ENCODE data around the gene AKAP13.

DNA sequence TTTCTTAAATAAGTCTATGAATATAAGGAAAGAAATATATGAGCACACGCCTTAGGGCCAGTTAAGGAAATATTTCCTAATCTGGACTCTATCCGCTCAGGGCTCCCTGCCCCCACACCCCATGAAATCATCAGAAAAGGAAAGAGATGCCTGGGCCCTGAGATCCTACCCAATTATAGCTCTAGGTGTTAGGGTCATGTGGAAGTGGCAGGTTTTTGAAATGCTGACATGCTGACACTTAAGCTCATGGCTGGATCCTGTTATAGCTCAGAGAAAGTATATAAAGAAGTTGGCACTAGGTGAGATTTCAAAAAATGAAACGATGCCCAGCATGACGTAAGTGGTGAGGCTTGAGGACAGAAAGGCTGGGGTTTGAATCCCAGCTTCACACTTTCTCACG lies 43.5 kb upstream of the AKAP13 start:
- TF ChIP-seq FOXM1 (IDR thresholded peaks at IDR 0.05; ENCODE audit: borderline replicate concordance, low read depth) (no peak), EP300 (IDR thresholded peaks at IDR 0.05; ENCODE audit: borderline replicate concordance) (no peak), RAD21 (IDR thresholded peaks at IDR 0.05; ENCODE audit: low read depth) (no peak), CEBPB (IDR thresholded peaks at IDR 0.05) (no peak), TCF12 (IDR thresholded peaks at IDR 0.05; ENCODE audit: low read depth) (no peak), EGR1 (IDR thresholded peaks at IDR 0.05) (no peak)
- TF ChIP-seq, protein P1, sequence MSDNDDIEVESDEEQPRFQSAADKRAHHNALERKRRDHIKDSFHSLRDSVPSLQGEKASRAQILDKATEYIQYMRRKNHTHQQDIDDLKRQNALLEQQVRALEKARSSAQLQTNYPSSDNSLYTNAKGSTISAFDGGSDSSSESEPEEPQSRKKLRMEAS (IDR thresholded peaks at IDR 0.05) = no peak
- TF ChIP-seq, protein P2, sequence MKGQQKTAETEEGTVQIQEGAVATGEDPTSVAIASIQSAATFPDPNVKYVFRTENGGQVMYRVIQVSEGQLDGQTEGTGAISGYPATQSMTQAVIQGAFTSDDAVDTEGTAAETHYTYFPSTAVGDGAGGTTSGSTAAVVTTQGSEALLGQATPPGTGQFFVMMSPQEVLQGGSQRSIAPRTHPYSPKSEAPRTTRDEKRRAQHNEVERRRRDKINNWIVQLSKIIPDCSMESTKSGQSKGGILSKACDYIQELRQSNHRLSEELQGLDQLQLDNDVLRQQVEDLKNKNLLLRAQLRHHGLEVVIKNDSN (IDR thresholded peaks at IDR 0.05) = no peak
- TF ChIP-seq, protein P3, sequence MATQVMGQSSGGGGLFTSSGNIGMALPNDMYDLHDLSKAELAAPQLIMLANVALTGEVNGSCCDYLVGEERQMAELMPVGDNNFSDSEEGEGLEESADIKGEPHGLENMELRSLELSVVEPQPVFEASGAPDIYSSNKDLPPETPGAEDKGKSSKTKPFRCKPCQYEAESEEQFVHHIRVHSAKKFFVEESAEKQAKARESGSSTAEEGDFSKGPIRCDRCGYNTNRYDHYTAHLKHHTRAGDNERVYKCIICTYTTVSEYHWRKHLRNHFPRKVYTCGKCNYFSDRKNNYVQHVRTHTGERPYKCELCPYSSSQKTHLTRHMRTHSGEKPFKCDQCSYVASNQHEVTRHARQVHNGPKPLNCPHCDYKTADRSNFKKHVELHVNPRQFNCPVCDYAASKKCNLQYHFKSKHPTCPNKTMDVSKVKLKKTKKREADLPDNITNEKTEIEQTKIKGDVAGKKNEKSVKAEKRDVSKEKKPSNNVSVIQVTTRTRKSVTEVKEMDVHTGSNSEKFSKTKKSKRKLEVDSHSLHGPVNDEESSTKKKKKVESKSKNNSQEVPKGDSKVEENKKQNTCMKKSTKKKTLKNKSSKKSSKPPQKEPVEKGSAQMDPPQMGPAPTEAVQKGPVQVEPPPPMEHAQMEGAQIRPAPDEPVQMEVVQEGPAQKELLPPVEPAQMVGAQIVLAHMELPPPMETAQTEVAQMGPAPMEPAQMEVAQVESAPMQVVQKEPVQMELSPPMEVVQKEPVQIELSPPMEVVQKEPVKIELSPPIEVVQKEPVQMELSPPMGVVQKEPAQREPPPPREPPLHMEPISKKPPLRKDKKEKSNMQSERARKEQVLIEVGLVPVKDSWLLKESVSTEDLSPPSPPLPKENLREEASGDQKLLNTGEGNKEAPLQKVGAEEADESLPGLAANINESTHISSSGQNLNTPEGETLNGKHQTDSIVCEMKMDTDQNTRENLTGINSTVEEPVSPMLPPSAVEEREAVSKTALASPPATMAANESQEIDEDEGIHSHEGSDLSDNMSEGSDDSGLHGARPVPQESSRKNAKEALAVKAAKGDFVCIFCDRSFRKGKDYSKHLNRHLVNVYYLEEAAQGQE (IDR thresholded peaks at IDR 0.05; ENCODE audit: low read depth) = no peak
